Erythroblast (primary cell): ENCODE data around the gene TRMT13.

Experiments used
- GATA1 ChIP-seq: IDR thresholded peaks from 2 replicates; pipeline ENCODE4 v1.6.1; 2011; ENCODE audit warnings: low read depth, mild to moderate bottlenecking, control low read depth, low read length, moderate library complexity
- POLR2A ChIP-seq: IDR thresholded peaks from 2 replicates; pipeline ENCODE4 v1.6.1; 2011; ENCODE audit warnings: mild to moderate bottlenecking, low read length

- TF ChIP-seq POLR2A (no peak), GATA1 (no peak)
These were observed 65.6 kb downstream of the TRMT13 start for GRCh38 chr1:100198596-100198995.
